ENCODE data around the gene SRL.

GRCh38 chr16:4160658-4161430 is 81.0 kb downstream of the SRL start:
- TF ChIP-seq CTCF (conservative IDR thresholded peaks at IDR 0.05; ENCODE audit: low read depth, low read length), result no peak
- TF ChIP-seq EZH2phosphoT487 (IDR thresholded peaks at IDR 0.05; ENCODE audit: borderline replicate concordance, low read length), result no peak

All from PC-3 (cell line).